ENCODE measurements around the gene COG5. TPM values are rescaled to one million over a fixed set of nuclear protein-coding genes. Genes with fewer than 3 reads are reported as not detected.

The COG5 gene
- total RNA-seq, 3 donors from 2014 or later, result 35.2 to 61.2 (median 38.0) TPM

GRCh38 chr7:107207459-107207858 lies 356.3 kb downstream of the COG5 start:
- intact Hi-C loops (cut with DNase I; ENCODE audit: low total_unique reads), result no loop called here
- no peak for DNase-seq (ENCODE audit: low spot score in 2 of 2)
- H3K36me3 ChIP-seq, result peaks cover 2% of the 10 kb centered on the region
- TF ChIP-seq POLR2AphosphoS5 (IDR thresholded peaks at IDR 0.05) (no peak), CTCF (IDR thresholded peaks at IDR 0.05) (no peak), POLR2A (IDR thresholded peaks at IDR 0.05) (no peak)
- H3K9me3 ChIP-seq, result no peaks in the 10 kb centered on the region
- peak overlapping the region; percentile 23 to 92 for H3K27ac ChIP-seq
- no peaks in the 10 kb centered on the region for H3K27me3 ChIP-seq
- H3K4me3 ChIP-seq, result no peak overlapping the region
- H3K4me1 ChIP-seq, result peaks cover 0 to 9% of the 10 kb centered on the region in 2 donors

- intact Hi-C loops (cut with DNase I; ENCODE audit: low total_unique reads), result no loop called here
- TF ChIP-seq POLR2A (IDR thresholded peaks at IDR 0.05) (no peak), POLR2AphosphoS5 (IDR thresholded peaks at IDR 0.05) (no peak), CTCF (IDR thresholded peaks at IDR 0.05) (no peak)
- Histone ChIP-seq H3K36me3 (peaks cover 6% of the 10 kb centered on the region), H3K9me3 (no peaks in the 10 kb centered on the region), H3K27ac (peak overlapping the region in 1 of 2 donors; percentile 92), H3K4me1 (peaks cover 0 to 9% of the 10 kb centered on the region in 2 donors), H3K4me3 (no peak overlapping the region), H3K27me3 (no peaks in the 10 kb centered on the region)
- DNase-seq (ENCODE audit: low spot score in 2 of 2), result no peak
Measured at GRCh38 chr7:107206706-107207105, 357.0 kb downstream of the COG5 start.

- H3K4me3 ChIP-seq, result no peak overlapping the region
- intact Hi-C loops (cut with DNase I; ENCODE audit: low total_unique reads), result no loop called here
- peaks cover 0 to 9% of the 10 kb centered on the region in 2 donors for H3K4me1 ChIP-seq
- DNase-seq (ENCODE audit: low spot score in 2 of 2), result no peak
- no peak for TF ChIP-seq POLR2AphosphoS5 (IDR thresholded peaks at IDR 0.05)
- no peak for TF ChIP-seq POLR2A (IDR thresholded peaks at IDR 0.05)
- no peak for TF ChIP-seq CTCF (IDR thresholded peaks at IDR 0.05)
- peaks cover 6% of the 10 kb centered on the region for H3K36me3 ChIP-seq
- H3K27me3 ChIP-seq, result no peaks in the 10 kb centered on the region
- no peaks in the 10 kb centered on the region for H3K9me3 ChIP-seq
- H3K27ac ChIP-seq, result peak overlapping the region in 1 of 2 donors; percentile 92
Measured at GRCh38 chr7:107206136-107206535, 357.6 kb downstream of the COG5 start.

GRCh38 chr7:107203607-107204006 lies 360.1 kb downstream of the COG5 start:
- Histone ChIP-seq H3K27ac (peak overlapping the region in 1 of 2 donors; percentile 9), H3K9me3 (no peaks in the 10 kb centered on the region), H3K27me3 (no peaks in the 10 kb centered on the region), H3K4me1 (peaks cover 0 to 9% of the 10 kb centered on the region in 2 donors), H3K36me3 (peaks cover 6% of the 10 kb centered on the region), H3K4me3 (no peak overlapping the region)
- intact Hi-C loops (cut with DNase I; ENCODE audit: low total_unique reads), result no loop called here
- no peak for DNase-seq (ENCODE audit: low spot score in 2 of 2)
- no peak for TF ChIP-seq CTCF (IDR thresholded peaks at IDR 0.05)
- TF ChIP-seq POLR2A (IDR thresholded peaks at IDR 0.05), result no peak
- TF ChIP-seq POLR2AphosphoS5 (IDR thresholded peaks at IDR 0.05), result no peak

- H3K27ac ChIP-seq, result no peak overlapping the region
- H3K4me1 ChIP-seq, result no peaks in the 10 kb centered on the region
- H3K4me3 ChIP-seq, result no peak overlapping the region
- peak in 2 of 3 donors; percentile 51 to 53 for TF ChIP-seq CTCF (IDR thresholded peaks at IDR 0.05)
- TF ChIP-seq POLR2A (IDR thresholded peaks at IDR 0.05), result no peak
- TF ChIP-seq POLR2AphosphoS5 (IDR thresholded peaks at IDR 0.05), result no peak
- H3K27me3 ChIP-seq, result no peaks in the 10 kb centered on the region
- peaks cover 6% of the 10 kb centered on the region for H3K36me3 ChIP-seq
- no peak for DNase-seq (ENCODE audit: low spot score in 2 of 2)
- intact Hi-C loops (cut with DNase I; ENCODE audit: low total_unique reads), result loop anchor here (2.0 kb wide), 1 partner anchor 41 kb away; no protein-coding TSS in a partner anchor
- H3K9me3 ChIP-seq, result no peaks in the 10 kb centered on the region
Measured at GRCh38 chr7:107201795-107202450, 361.8 kb downstream of the COG5 start.

All from breast epithelium (tissue), 4 donors.